Left kidney (tissue), 2 donors: Measurements from ENCODE around the gene SF3B2. TPM values are rescaled to one million over a fixed set of nuclear protein-coding genes. Genes with fewer than 3 reads are reported as not detected.

Source experiments
- DNase-seq: peaks from one replicate; pipeline ENCODE4 v3.0.0-alpha.2; 2013
- polyA plus RNA-seq: library from polyadenylated mRNA; unstranded; fragments of 120-200 nt; gene quantifications from one replicate; pipeline ENCODE4 v1.2.1, GENCODE V29; 2013; ENCODE audit not compliant: insufficient read length

SF3B2 gene
- polyA plus RNA-seq, 1 donor: 260 TPM

- no peak for DNase-seq
These were observed 4.4 kb upstream of the SF3B2 start for GRCh38 chr11:66047541-66048365.

- DNase-seq: no peak
These were observed 3.4 kb upstream of the SF3B2 start, which contains the start of gene GAL3ST3 for GRCh38 chr11:66048547-66049323. Gene GAL3ST3 (minus strand): TSS chr11:66049161. CDS start chr11:66045415, 3,746 bp downstream.

- no peak for DNase-seq
These were observed 1.5 kb upstream of the SF3B2 start for GRCh38 chr11:66050581-66051231.

- no peak for DNase-seq
These were observed 796 bp upstream of the SF3B2 start for GRCh38 chr11:66051371-66051765.

GRCh38 chr11:66052664-66052982 lies 459 bp downstream of the SF3B2 start:
- DNase-seq: no peak

- DNase-seq: no peak
These were observed 2.9 kb downstream of the SF3B2 start for GRCh38 chr11:66055021-66055420.

GRCh38 chr11:66056501-66056900 lies 4.3 kb downstream of the SF3B2 start:
- DNase-seq: no peak

GRCh38 chr11:66059966-66060680 lies 8.0 kb downstream of the SF3B2 start:
- DNase-seq: no peak

GRCh38 chr11:66061268-66061667 lies 9.1 kb downstream of the SF3B2 start:
- DNase-seq: no peak

GRCh38 chr11:66062408-66062807 lies 10.2 kb downstream of the SF3B2 start:
- DNase-seq: no peak

GRCh38 chr11:66063900-66064299 lies 11.7 kb downstream of the SF3B2 start:
- no peak for DNase-seq

GRCh38 chr11:66064571-66064970 lies 12.4 kb downstream of the SF3B2 start:
- no peak for DNase-seq

- no peak for DNase-seq
These were observed 14.6 kb downstream of the SF3B2 start for GRCh38 chr11:66066751-66067150.

GRCh38 chr11:66067640-66068039 lies 15.5 kb downstream of the SF3B2 start:
- no peak for DNase-seq

GRCh38 chr11:66068154-66068821 lies 16.1 kb downstream of the SF3B2 start:
- peak; percentile 72 for DNase-seq

- no peak for DNase-seq
These were observed 17.0 kb downstream of the SF3B2 start for GRCh38 chr11:66068923-66069714.

GRCh38 chr11:66069715-66070603 lies 17.8 kb downstream of the SF3B2 start, which contains the start of gene PACS1:
Gene PACS1 (plus strand): TSS chr11:66070272. CDS start chr11:66070487, 215 bp downstream.
- DNase-seq: no peak

GRCh38 chr11:66070604-66071380 lies 18.6 kb downstream of the SF3B2 start:
- no peak for DNase-seq

GRCh38 chr11:66071381-66071801 lies 19.2 kb downstream of the SF3B2 start:
- DNase-seq: no peak
